Stimulated activated CD4-positive, alpha-beta T cell treated with anti-CD3 and anti-CD28 coated beads, Interleukin-2, amount 100 ng/mL, for 48 hours (primary cell): ENCODE data around the gene TFIP11.
"Not testable (repeated sequence)": the region's sequence is repeated elsewhere in the genome, so short reads cannot be mapped to it uniquely, and the experiment has no call there.

Source experiments
- DNase-seq, 2 donors: peaks; one replicate each; pipeline ENCODE4 v3.0.0-alpha.2; 2020

TFIP11 gene

GRCh38 chr22:26540119-26540518 is 27.8 kb upstream of the TFIP11 start:
- DNase-seq: no peak

- no peak for DNase-seq
Observed at GRCh38 chr22:26536762-26537134, 24.5 kb upstream of the TFIP11 start.

- no peak for DNase-seq
Observed at GRCh38 chr22:26536056-26536761, 23.9 kb upstream of the TFIP11 start.

GRCh38 chr22:26535603-26535908 is 23.3 kb upstream of the TFIP11 start:
- no peak for DNase-seq

GRCh38 chr22:26534874-26535602 is 22.8 kb upstream of the TFIP11 start:
- DNase-seq: no peak

GRCh38 chr22:26534171-26534855 is 22.0 kb upstream of the TFIP11 start:
- no peak for DNase-seq

- no peak for DNase-seq
Observed at GRCh38 chr22:26529345-26529744, 17.1 kb upstream of the TFIP11 start.

GRCh38 chr22:26528518-26528917 is 16.2 kb upstream of the TFIP11 start:
- DNase-seq: not testable (repeated sequence)

GRCh38 chr22:26527574-26528465 is 15.5 kb upstream of the TFIP11 start:
- DNase-seq: no peak

- no peak for DNase-seq
Observed at GRCh38 chr22:26527167-26527566, 14.9 kb upstream of the TFIP11 start.

- no peak for DNase-seq
Observed at GRCh38 chr22:26525946-26526564, 13.8 kb upstream of the TFIP11 start.

GRCh38 chr22:26524870-26525269 is 12.6 kb upstream of the TFIP11 start:
- DNase-seq: no peak

- DNase-seq: no peak
Observed at GRCh38 chr22:26522592-26522991, 10.3 kb upstream of the TFIP11 start.

GRCh38 chr22:26522012-26522411 is 9.7 kb upstream of the TFIP11 start:
- no peak for DNase-seq

- DNase-seq: no peak
Observed at GRCh38 chr22:26517429-26517828, 5.2 kb upstream of the TFIP11 start.

- no peak for DNase-seq
Observed at GRCh38 chr22:26516503-26516902, 4.2 kb upstream of the TFIP11 start.

- DNase-seq: no peak
Observed at GRCh38 chr22:26515931-26516330, 3.7 kb upstream of the TFIP11 start.

GRCh38 chr22:26514419-26515161 is 2.3 kb upstream of the TFIP11 start:
- DNase-seq: no peak

- no peak for DNase-seq
Observed at GRCh38 chr22:26513838-26514237, 1.6 kb upstream of the TFIP11 start.

- DNase-seq: no peak
Observed at GRCh38 chr22:26508148-26508547, 4.1 kb downstream of the TFIP11 start.

- DNase-seq: no peak
Observed at GRCh38 chr22:26503758-26504157, 8.5 kb downstream of the TFIP11 start.
